Measurements from ENCODE around the gene ZNF335.
A peak's percentile ranks its signal among the peaks of the same experiment; 100 is the strongest.
"Not testable (repeated sequence)": the region's sequence is repeated elsewhere in the genome, so short reads cannot be mapped to it uniquely, and the experiment has no call there.

Gene ZNF335

GRCh38 chr20:45934046-45934585 is 37.9 kb downstream of the ZNF335 start:
- no peak for DNase-seq

- peak; percentile 93 for DNase-seq
Measured at GRCh38 chr20:45933266-45934045, 38.5 kb downstream of the ZNF335 start.

GRCh38 chr20:45931680-45932079 is 40.3 kb downstream of the ZNF335 start:
- not testable (repeated sequence) for DNase-seq

- DNase-seq, result no peak
Measured at GRCh38 chr20:45927071-45927878, 44.7 kb downstream of the ZNF335 start.

- DNase-seq, result no peak
Measured at GRCh38 chr20:45926731-45927070, 45.3 kb downstream of the ZNF335 start.

- no peak for DNase-seq
Measured at GRCh38 chr20:45925821-45926506, 46.0 kb downstream of the ZNF335 start.

GRCh38 chr20:45924391-45925261 is 47.4 kb downstream of the ZNF335 start:
- peak; percentile 30 for DNase-seq

- no peak for DNase-seq
Measured at GRCh38 chr20:45921337-45922189, 50.4 kb downstream of the ZNF335 start.

- DNase-seq, result no peak
Measured at GRCh38 chr20:45920462-45921336, 51.3 kb downstream of the ZNF335 start.

- no peak for DNase-seq
Measured at GRCh38 chr20:45919542-45920399, 52.2 kb downstream of the ZNF335 start.

- no peak for DNase-seq
Measured at GRCh38 chr20:45918779-45919537, 53.0 kb downstream of the ZNF335 start.

- DNase-seq, result no peak
Measured at GRCh38 chr20:45918182-45918737, 53.7 kb downstream of the ZNF335 start.

- no peak for DNase-seq
Measured at GRCh38 chr20:45917790-45918141, 54.2 kb downstream of the ZNF335 start.

GRCh38 chr20:45913116-45913515 is 58.9 kb downstream of the ZNF335 start:
- DNase-seq, result no peak

- DNase-seq, result no peak
Measured at GRCh38 chr20:45912344-45912682, 59.7 kb downstream of the ZNF335 start.

- no peak for DNase-seq
Measured at GRCh38 chr20:45911486-45912343, 60.3 kb downstream of the ZNF335 start, which contains the start of gene PLTP. Gene PLTP (minus strand): TSS chr20:45912155. CDS start chr20:45911452, 703 bp downstream.
